Mesothelial cell of epicardium (in vitro differentiated cells): ENCODE data around the gene MEGF10. TPM values are rescaled to one million over a fixed set of nuclear protein-coding genes. Genes with fewer than 3 reads are reported as not detected.

Experiments
- DNase-seq, 2 experiments: peaks; one replicate each; pipeline ENCODE4 v3.0.0; 2021; ENCODE audit warnings: low spot score in 2 of 2; ENCODE audit not compliant: unreplicated experiment in 2 of 2
- H3K27ac Mint-ChIP-seq: 2 replicates; pipeline ENCODE4 v1.8.0; 2021; ENCODE audit warnings: mixed read lengths
- H3K27me3 Mint-ChIP-seq: 2 replicates; pipeline ENCODE4 v1.8.0; 2021; ENCODE audit warnings: low read depth, mixed read lengths
- H3K36me3 Mint-ChIP-seq: 2 replicates; pipeline ENCODE4 v1.8.0; 2021; ENCODE audit warnings: mixed read lengths
- H3K4me1 Mint-ChIP-seq: 2 replicates; pipeline ENCODE4 v1.8.0; 2021; ENCODE audit warnings: mixed read lengths
- H3K4me3 Mint-ChIP-seq: 2 replicates; pipeline ENCODE4 v1.8.0; 2021; ENCODE audit warnings: mild to moderate bottlenecking, moderate library complexity, mixed read lengths
- H3K9me3 Mint-ChIP-seq: 2 replicates; pipeline ENCODE4 v1.8.0; 2021; ENCODE audit warnings: mixed read lengths
- total RNA-seq: library from RNA; stranded (reverse); gene quantifications from 3 replicates; pipeline ENCODE4 v1.2.1, GENCODE V29; 2021
- TF ChIP-seq, protein P1 (sequence below): fragments of 200-600 bp; sonication (generic); IDR thresholded peaks from one replicate; pipeline ENCODE4 v1.5.0; 2021; ENCODE audit warnings: antibody characterized with exemption; ENCODE audit not compliant: unreplicated experiment

The MEGF10 gene
- total RNA-seq, 1 donor from 2014 or later, result 3.0 TPM

DNA sequence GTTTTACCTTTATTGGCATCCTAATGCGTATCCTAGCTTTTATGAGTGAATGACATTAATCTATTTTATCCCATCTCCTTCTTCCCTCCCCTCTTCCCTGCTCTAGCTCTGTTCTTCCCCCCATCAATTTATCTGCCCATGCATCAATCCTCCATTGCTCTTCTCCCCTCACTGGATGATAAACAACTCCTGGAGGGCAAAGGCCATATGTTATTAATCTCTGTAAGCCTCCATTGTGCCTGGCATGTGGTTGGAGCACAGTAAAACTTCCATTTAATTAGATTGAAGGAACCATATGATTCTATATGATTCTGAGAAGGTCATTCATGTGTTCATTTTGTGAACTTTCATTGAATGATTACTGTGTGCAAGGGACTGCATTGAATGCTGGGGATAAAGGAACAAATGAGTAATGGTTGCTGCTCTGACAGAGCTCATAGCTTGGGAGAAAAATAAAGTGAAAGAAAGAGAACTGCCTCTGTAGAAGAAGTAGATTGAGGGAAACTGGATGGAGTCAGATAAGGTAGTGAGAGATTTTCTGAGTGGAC, 85.0 kb downstream of the MEGF10 start:
- no peak overlapping the region for H3K4me3 Mint-ChIP-seq
- no peaks in the 10 kb centered on the region for H3K4me1 Mint-ChIP-seq
- TF ChIP-seq, protein P1, sequence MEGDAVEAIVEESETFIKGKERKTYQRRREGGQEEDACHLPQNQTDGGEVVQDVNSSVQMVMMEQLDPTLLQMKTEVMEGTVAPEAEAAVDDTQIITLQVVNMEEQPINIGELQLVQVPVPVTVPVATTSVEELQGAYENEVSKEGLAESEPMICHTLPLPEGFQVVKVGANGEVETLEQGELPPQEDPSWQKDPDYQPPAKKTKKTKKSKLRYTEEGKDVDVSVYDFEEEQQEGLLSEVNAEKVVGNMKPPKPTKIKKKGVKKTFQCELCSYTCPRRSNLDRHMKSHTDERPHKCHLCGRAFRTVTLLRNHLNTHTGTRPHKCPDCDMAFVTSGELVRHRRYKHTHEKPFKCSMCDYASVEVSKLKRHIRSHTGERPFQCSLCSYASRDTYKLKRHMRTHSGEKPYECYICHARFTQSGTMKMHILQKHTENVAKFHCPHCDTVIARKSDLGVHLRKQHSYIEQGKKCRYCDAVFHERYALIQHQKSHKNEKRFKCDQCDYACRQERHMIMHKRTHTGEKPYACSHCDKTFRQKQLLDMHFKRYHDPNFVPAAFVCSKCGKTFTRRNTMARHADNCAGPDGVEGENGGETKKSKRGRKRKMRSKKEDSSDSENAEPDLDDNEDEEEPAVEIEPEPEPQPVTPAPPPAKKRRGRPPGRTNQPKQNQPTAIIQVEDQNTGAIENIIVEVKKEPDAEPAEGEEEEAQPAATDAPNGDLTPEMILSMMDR, result no peak
- H3K36me3 Mint-ChIP-seq, result no peaks in the 10 kb centered on the region
- H3K9me3 Mint-ChIP-seq, result no peaks in the 10 kb centered on the region
- no peak overlapping the region for H3K27ac Mint-ChIP-seq
- DNase-seq, result no peak
- H3K27me3 Mint-ChIP-seq, result peaks cover 2% of the 10 kb centered on the region

DNA sequence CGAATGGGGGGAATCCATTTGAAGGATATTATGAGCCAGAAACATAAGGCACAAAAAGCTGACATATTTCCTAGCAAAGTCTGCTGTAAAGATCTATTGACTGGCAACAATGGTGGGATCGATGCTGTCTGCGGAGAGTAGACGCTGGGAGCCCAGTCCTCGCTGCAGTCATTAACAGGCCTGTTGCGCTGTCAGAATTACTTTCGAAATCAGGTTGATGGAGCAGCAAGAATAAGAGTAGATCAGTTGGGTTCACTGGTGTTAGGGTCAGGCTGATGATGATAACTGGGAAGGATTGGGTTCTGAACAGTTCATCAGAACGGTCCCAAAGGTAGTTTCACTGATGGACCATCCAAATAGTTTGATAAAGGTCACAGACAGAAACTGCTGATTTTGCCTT, 87.1 kb downstream of the MEGF10 start:
- no peak for DNase-seq
- H3K27me3 Mint-ChIP-seq, result no peaks in the 10 kb centered on the region
- no peak overlapping the region for H3K4me3 Mint-ChIP-seq
- H3K9me3 Mint-ChIP-seq, result no peaks in the 10 kb centered on the region
- H3K4me1 Mint-ChIP-seq, result no peaks in the 10 kb centered on the region
- TF ChIP-seq, protein P1, result no peak
- H3K27ac Mint-ChIP-seq, result no peak overlapping the region
- H3K36me3 Mint-ChIP-seq, result no peaks in the 10 kb centered on the region

DNA sequence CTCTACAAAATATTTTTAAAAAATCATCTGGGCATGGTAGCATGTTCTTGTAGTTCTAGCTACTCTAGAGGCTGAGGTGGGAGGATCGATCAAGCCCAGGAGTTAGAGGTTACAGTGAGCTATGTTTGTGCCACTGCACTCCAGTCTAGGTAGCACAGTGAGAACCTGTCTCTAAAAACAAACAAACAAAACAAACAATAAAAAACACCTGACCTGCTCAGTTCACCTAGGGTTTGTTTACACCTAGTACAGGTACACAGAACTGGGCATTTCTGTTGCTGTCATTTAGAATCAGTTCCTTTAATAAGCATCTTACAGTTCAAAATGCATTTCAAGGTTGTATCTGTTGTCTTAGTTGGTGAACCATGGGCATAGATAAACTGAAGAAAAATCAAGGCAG, 95.3 kb downstream of the MEGF10 start:
- peaks cover 7% of the 10 kb centered on the region for H3K9me3 Mint-ChIP-seq
- H3K27ac Mint-ChIP-seq, result no peak overlapping the region
- TF ChIP-seq, protein P1, result no peak
- no peaks in the 10 kb centered on the region for H3K4me1 Mint-ChIP-seq
- peaks cover 1% of the 10 kb centered on the region for H3K27me3 Mint-ChIP-seq
- no peak for DNase-seq
- no peak overlapping the region for H3K4me3 Mint-ChIP-seq
- H3K36me3 Mint-ChIP-seq, result no peaks in the 10 kb centered on the region

GRCh38 chr5:127386557-127386956, 96.0 kb downstream of the MEGF10 start:
- Mint-ChIP-seq H3K36me3 (no peaks in the 10 kb centered on the region), H3K9me3 (peaks cover 7% of the 10 kb centered on the region), H3K27me3 (peaks cover 1% of the 10 kb centered on the region), H3K27ac (no peak overlapping the region), H3K4me3 (no peak overlapping the region), H3K4me1 (no peaks in the 10 kb centered on the region)
- no peak for DNase-seq
- TF ChIP-seq, protein P1, result no peak

DNA sequence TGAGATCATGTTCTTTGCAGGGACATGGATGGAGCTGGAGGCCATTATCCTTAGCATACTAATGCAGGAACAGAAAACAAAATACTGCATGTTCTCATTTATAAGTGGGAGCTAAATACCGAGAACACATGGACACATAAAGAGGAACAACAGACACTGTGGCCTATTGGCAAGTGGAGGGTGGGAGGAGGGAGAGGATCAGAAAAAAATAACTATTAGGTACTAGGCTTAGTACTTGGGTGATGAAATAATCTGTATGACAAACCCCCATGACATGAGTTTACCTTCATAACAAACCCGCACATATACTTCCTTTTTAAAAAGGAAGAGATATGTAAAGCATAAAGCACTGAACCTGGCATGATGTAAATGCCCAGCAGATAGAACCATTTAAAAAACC, 99.0 kb downstream of the MEGF10 start:
- no peaks in the 10 kb centered on the region for H3K9me3 Mint-ChIP-seq
- peaks cover 10% of the 10 kb centered on the region for H3K4me1 Mint-ChIP-seq
- no peak overlapping the region for H3K4me3 Mint-ChIP-seq
- DNase-seq, result no peak
- H3K36me3 Mint-ChIP-seq, result no peaks in the 10 kb centered on the region
- peaks cover 15% of the 10 kb centered on the region for H3K27me3 Mint-ChIP-seq
- H3K27ac Mint-ChIP-seq, result no peak overlapping the region
- TF ChIP-seq, protein P1, result no peak

GRCh38 chr5:127392762-127393161, 102.2 kb downstream of the MEGF10 start:
- H3K36me3 Mint-ChIP-seq, result no peaks in the 10 kb centered on the region
- TF ChIP-seq, protein P1, result no peak
- no peak overlapping the region for H3K4me3 Mint-ChIP-seq
- peaks cover 10% of the 10 kb centered on the region for H3K4me1 Mint-ChIP-seq
- H3K9me3 Mint-ChIP-seq, result no peaks in the 10 kb centered on the region
- DNase-seq, result no peak
- peaks cover 27% of the 10 kb centered on the region for H3K27me3 Mint-ChIP-seq
- H3K27ac Mint-ChIP-seq, result no peak overlapping the region
